HG03097 (cell line): ENCODE data around the gene SLC25A12.

Experiments
- ATAC-seq: cut with Tn5 transposase; IDR thresholded peaks from one replicate; pipeline ENCODE4 v1.9.1; 2021; ENCODE audit not compliant: unreplicated experiment, low FRiP score

Gene SLC25A12

GRCh38 chr2:171893196-171893823, 734 bp downstream of the SLC25A12 start:
- ATAC-seq: no peak

GRCh38 chr2:171889808-171890207, 4.2 kb downstream of the SLC25A12 start:
- no peak for ATAC-seq

GRCh38 chr2:171889333-171889732, 4.7 kb downstream of the SLC25A12 start:
- no peak for ATAC-seq

- no peak for ATAC-seq
These were observed 10.7 kb downstream of the SLC25A12 start for GRCh38 chr2:171883275-171883893.

- ATAC-seq: peak; percentile 56
These were observed 11.8 kb downstream of the SLC25A12 start for GRCh38 chr2:171882089-171882769.

- ATAC-seq: no peak
These were observed 13.3 kb downstream of the SLC25A12 start for GRCh38 chr2:171880774-171881173.

- no peak for ATAC-seq
These were observed 14.2 kb downstream of the SLC25A12 start for GRCh38 chr2:171879865-171880264.

GRCh38 chr2:171878481-171878993, 15.5 kb downstream of the SLC25A12 start:
- no peak for ATAC-seq

GRCh38 chr2:171874963-171875362, 19.1 kb downstream of the SLC25A12 start:
- no peak for ATAC-seq

- no peak for ATAC-seq
These were observed 19.5 kb downstream of the SLC25A12 start for GRCh38 chr2:171874517-171874916.

GRCh38 chr2:171864357-171864985, 29.6 kb downstream of the SLC25A12 start:
- no peak for ATAC-seq

GRCh38 chr2:171862501-171862900, 31.5 kb downstream of the SLC25A12 start:
- ATAC-seq: no peak

GRCh38 chr2:171858397-171858958, 35.6 kb downstream of the SLC25A12 start:
- no peak for ATAC-seq

GRCh38 chr2:171855401-171855800, 38.6 kb downstream of the SLC25A12 start:
- no peak for ATAC-seq

- no peak for ATAC-seq
These were observed 41.6 kb downstream of the SLC25A12 start for GRCh38 chr2:171852366-171852888.

- no peak for ATAC-seq
These were observed 46.4 kb downstream of the SLC25A12 start for GRCh38 chr2:171847627-171848026.

- no peak for ATAC-seq
These were observed 47.1 kb downstream of the SLC25A12 start for GRCh38 chr2:171846894-171847293.

- ATAC-seq: no peak
These were observed 52.0 kb downstream of the SLC25A12 start for GRCh38 chr2:171841996-171842395.

- ATAC-seq: no peak
These were observed 56.3 kb downstream of the SLC25A12 start for GRCh38 chr2:171837736-171838135.

GRCh38 chr2:171836146-171836910, 57.7 kb downstream of the SLC25A12 start:
- no peak for ATAC-seq
